Measurements from ENCODE around the gene UBAC2. TPM values are rescaled to one million over a fixed set of nuclear protein-coding genes. Genes with fewer than 3 reads are reported as not detected.
A peak's percentile ranks its signal among the peaks of the same experiment; 100 is the strongest.

UBAC2 gene
- polyA plus RNA-seq, 4 donors: 56.2 to 92.6 (median 76.0) TPM

DNA sequence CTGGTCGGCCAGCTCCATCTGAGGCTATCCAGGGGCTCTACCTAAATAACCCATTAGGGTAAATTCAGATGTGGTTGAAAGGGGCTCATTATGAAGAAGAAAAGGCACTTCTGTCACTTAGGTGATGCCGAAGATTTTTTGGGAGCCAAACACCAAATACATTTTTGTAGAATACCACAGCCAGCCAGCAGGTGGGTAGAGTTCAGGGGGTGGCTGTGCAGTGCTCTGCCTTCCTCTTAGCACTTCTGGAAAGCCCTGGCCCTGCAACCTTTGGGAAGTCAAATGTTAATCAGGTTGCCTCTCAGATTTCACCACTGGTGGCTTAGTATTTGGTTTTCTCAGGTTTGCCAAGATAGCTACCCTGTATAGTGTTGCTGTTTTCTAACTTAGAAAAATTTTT, 76.1 kb downstream of the UBAC2 start:
- no peak for DNase-seq
- Histone ChIP-seq H3K4me3 (ENCODE audit: low read depth in 1 of 3, low read length in 3 of 3) (no peak overlapping the region), H3K27ac (ENCODE audit: low read depth in 1 of 3, low read length in 2 of 3) (no peak overlapping the region), H3K4me1 (ENCODE audit: control insufficient read depth in 3 of 3, insufficient read depth in 2 of 3, low read depth in 1 of 3, low read length in 2 of 3) (peaks cover 0 to 5% (median 0%) of the 10 kb centered on the region in 3 donors), H3K27me3 (ENCODE audit: control insufficient read depth in 3 of 3, insufficient read depth in 3 of 3, low read length in 3 of 3) (no peaks in the 10 kb centered on the region), H3K36me3 (ENCODE audit: control insufficient read depth in 3 of 3, insufficient read depth in 2 of 3, low read depth in 1 of 3, low read length in 3 of 3) (peaks cover 0 to 16% (median 3%) of the 10 kb centered on the region in 3 donors), H3K9me3 (ENCODE audit: control insufficient read depth in 2 of 2, insufficient read depth in 1 of 2, low read depth in 1 of 2, low read length in 1 of 2) (peaks cover 0 to 9% of the 10 kb centered on the region in 2 donors)
- no peak for FAIRE-seq
- 86 to 97% (median 88%) methylated on average over 2 of the region's 2 CpGs for WGBS, 3 donors

DNA sequence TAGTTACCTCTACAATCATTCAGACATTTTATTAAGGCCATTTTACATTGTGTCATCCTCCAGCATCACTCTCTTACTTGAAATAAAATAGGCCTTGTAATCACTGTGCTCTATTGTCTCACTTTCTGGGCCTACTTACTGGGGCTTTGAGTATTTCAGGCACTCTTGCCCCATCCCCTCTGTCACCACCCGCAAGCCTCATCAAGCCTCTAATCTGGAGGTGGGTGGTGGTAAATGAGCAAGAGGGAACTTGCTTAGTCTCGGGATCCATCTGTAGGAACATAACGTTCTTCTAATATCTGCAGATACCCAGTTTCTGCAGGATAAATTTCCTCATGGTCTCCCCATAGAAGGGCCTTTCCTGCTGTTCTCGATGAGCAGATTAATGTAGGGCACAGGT, 77.0 kb downstream of the UBAC2 start:
- Histone ChIP-seq H3K9me3 (ENCODE audit: control insufficient read depth in 2 of 2, insufficient read depth in 1 of 2, low read depth in 1 of 2, low read length in 1 of 2) (peaks cover 0 to 1% of the 10 kb centered on the region in 2 donors), H3K4me1 (ENCODE audit: control insufficient read depth in 3 of 3, insufficient read depth in 2 of 3, low read depth in 1 of 3, low read length in 2 of 3) (peaks cover 0 to 5% (median 0%) of the 10 kb centered on the region in 3 donors), H3K36me3 (ENCODE audit: control insufficient read depth in 3 of 3, insufficient read depth in 2 of 3, low read depth in 1 of 3, low read length in 3 of 3) (peaks cover 0 to 20% (median 5%) of the 10 kb centered on the region in 3 donors), H3K27ac (ENCODE audit: low read depth in 1 of 3, low read length in 2 of 3) (no peak overlapping the region), H3K4me3 (ENCODE audit: low read depth in 1 of 3, low read length in 3 of 3) (no peak overlapping the region), H3K27me3 (ENCODE audit: control insufficient read depth in 3 of 3, insufficient read depth in 3 of 3, low read length in 3 of 3) (no peaks in the 10 kb centered on the region)
- DNase-seq (no peak), FAIRE-seq (no peak)
- WGBS, 3 donors: 86 to 94% (median 93%) methylated on average over 4 of the region's 4 CpGs

DNA sequence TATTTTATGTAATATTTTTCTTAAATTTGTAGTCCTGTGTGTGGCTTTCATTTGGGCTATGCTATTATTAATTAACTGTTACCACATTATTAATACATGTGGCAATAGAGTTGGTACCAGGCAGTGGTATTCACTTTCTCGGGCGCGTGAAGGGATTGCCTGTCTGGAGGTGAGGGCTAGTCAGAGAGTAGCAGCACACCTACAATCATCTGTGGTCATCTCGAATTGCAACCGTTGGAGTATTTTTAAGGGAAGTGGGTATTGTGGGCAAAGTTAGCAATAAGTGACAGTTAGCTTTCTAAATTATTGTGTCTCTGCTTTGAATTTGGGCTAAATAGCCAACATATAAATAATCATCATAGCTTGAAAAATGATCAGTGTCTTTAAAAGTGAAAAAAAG, 77.5 kb downstream of the UBAC2 start:
- Histone ChIP-seq H3K36me3 (ENCODE audit: control insufficient read depth in 3 of 3, insufficient read depth in 2 of 3, low read depth in 1 of 3, low read length in 3 of 3) (peaks cover 0 to 20% (median 5%) of the 10 kb centered on the region in 3 donors), H3K4me1 (ENCODE audit: control insufficient read depth in 3 of 3, insufficient read depth in 2 of 3, low read depth in 1 of 3, low read length in 2 of 3) (peaks cover 0 to 8% (median 0%) of the 10 kb centered on the region in 3 donors), H3K4me3 (ENCODE audit: low read depth in 1 of 3, low read length in 3 of 3) (no peak overlapping the region), H3K27me3 (ENCODE audit: control insufficient read depth in 3 of 3, insufficient read depth in 3 of 3, low read length in 3 of 3) (no peaks in the 10 kb centered on the region), H3K27ac (ENCODE audit: low read depth in 1 of 3, low read length in 2 of 3) (no peak overlapping the region), H3K9me3 (ENCODE audit: control insufficient read depth in 2 of 2, insufficient read depth in 1 of 2, low read depth in 1 of 2, low read length in 1 of 2) (no peaks in the 10 kb centered on the region)
- no peak for FAIRE-seq
- no peak for DNase-seq
- WGBS, 3 donors: 73 to 97% (median 75%) methylated on average over 5 of the region's 5 CpGs

DNA sequence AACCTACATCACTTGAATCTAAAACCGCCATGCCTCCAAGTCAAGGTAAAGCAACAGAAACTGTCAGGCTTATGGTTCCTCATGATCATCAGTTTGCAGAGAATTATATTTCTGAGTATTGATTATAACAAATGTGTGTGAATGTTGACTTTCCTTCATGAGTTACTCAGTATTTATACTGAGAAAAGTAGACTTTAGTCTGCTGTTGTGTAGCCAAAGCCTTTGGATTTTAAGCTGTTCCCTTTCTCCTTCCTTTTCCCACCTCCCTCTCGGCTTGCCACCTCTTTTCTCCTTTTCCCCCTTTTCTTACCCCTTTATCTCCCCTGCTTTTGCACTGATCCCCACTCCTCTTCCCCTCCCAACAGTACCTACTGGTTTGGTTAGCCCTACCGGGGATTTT, 78.2 kb downstream of the UBAC2 start:
- no peak for FAIRE-seq
- H3K4me3 ChIP-seq (ENCODE audit: low read depth in 1 of 3, low read length in 3 of 3): no peak overlapping the region
- WGBS, 3 donors: 85 to 89% (median 89%) methylated on average over 3 of the region's 3 CpGs

DNA sequence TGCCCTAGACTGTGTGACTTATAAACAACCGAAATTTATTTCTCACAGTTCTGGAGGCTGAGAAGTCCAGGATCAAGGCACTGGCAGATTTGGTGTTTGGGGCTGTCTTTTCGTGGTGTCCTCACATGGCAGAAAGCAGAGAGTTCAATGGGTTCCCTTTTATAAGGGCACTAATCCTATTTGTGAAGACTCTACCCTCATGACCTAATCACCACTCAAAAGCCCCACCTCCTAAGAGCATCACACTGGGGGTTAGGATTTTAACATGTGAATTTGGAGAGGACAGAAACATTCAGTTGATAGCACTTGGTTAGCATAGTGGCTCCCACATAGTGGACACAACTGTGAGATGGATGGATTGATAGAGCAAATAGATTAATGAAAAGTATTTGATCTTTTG, 79.0 kb downstream of the UBAC2 start:
- Histone ChIP-seq H3K4me1 (ENCODE audit: control insufficient read depth in 3 of 3, insufficient read depth in 2 of 3, low read depth in 1 of 3, low read length in 2 of 3) (peaks cover 0 to 8% (median 0%) of the 10 kb centered on the region in 3 donors), H3K36me3 (ENCODE audit: control insufficient read depth in 3 of 3, insufficient read depth in 2 of 3, low read depth in 1 of 3, low read length in 3 of 3) (peaks cover 0 to 20% (median 5%) of the 10 kb centered on the region in 3 donors), H3K4me3 (ENCODE audit: low read depth in 1 of 3, low read length in 3 of 3) (no peak overlapping the region), H3K27me3 (ENCODE audit: control insufficient read depth in 3 of 3, insufficient read depth in 3 of 3, low read length in 3 of 3) (no peaks in the 10 kb centered on the region), H3K9me3 (ENCODE audit: control insufficient read depth in 2 of 2, insufficient read depth in 1 of 2, low read depth in 1 of 2, low read length in 1 of 2) (no peaks in the 10 kb centered on the region), H3K27ac (ENCODE audit: low read depth in 1 of 3, low read length in 2 of 3) (peak overlapping the region in 1 of 3 donors; percentile 27)
- 94 to 98% (median 94%) methylated on average over 2 of the region's 2 CpGs for WGBS, 3 donors
- no peak for DNase-seq
- no peak for FAIRE-seq

More for the DNA sequence above, 78.2 kb downstream of the UBAC2 start:
- Histone ChIP-seq H3K4me1 (ENCODE audit: control insufficient read depth in 3 of 3, insufficient read depth in 2 of 3, low read depth in 1 of 3, low read length in 2 of 3) (peaks cover 0 to 8% (median 0%) of the 10 kb centered on the region in 3 donors), H3K27me3 (ENCODE audit: control insufficient read depth in 3 of 3, insufficient read depth in 3 of 3, low read length in 3 of 3) (no peaks in the 10 kb centered on the region), H3K27ac (ENCODE audit: low read depth in 1 of 3, low read length in 2 of 3) (no peak overlapping the region), H3K36me3 (ENCODE audit: control insufficient read depth in 3 of 3, insufficient read depth in 2 of 3, low read depth in 1 of 3, low read length in 3 of 3) (peaks cover 0 to 20% (median 5%) of the 10 kb centered on the region in 3 donors), H3K9me3 (ENCODE audit: control insufficient read depth in 2 of 2, insufficient read depth in 1 of 2, low read depth in 1 of 2, low read length in 1 of 2) (no peaks in the 10 kb centered on the region)
- DNase-seq: no peak

DNA sequence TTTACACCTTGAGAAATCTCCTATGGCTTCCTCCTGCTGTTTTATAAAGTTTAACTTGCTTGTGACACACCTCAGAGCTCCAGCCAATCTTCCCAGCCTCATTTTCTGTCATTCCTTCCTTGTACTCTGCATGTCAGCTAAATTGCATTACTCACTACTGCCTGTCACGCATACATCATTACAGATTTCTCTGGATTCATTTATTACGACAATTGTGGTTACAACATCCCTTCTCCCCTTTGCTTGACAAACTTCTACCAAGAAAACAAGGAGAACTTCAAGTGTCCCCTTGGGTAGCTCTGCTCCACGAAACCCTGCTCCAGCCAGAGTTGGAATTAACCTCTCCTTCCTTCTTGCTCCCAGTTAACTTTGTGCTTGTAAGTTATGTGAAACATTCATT, 79.5 kb downstream of the UBAC2 start:
- FAIRE-seq (no peak), DNase-seq (peak; percentile 16 to 45)
- no peak overlapping the region for H3K4me3 ChIP-seq (ENCODE audit: low read depth in 1 of 3, low read length in 3 of 3)
- H3K36me3 ChIP-seq (ENCODE audit: control insufficient read depth in 3 of 3, insufficient read depth in 2 of 3, low read depth in 1 of 3, low read length in 3 of 3): peaks cover 0 to 17% (median 5%) of the 10 kb centered on the region in 3 donors
- H3K27ac ChIP-seq (ENCODE audit: low read depth in 1 of 3, low read length in 2 of 3): peak overlapping the region in 2 of 3 donors; percentile 14 to 56
- H3K4me1 ChIP-seq (ENCODE audit: control insufficient read depth in 3 of 3, insufficient read depth in 2 of 3, low read depth in 1 of 3, low read length in 2 of 3): peaks cover 0 to 8% (median 0%) of the 10 kb centered on the region in 3 donors
- H3K27me3 ChIP-seq (ENCODE audit: control insufficient read depth in 3 of 3, insufficient read depth in 3 of 3, low read length in 3 of 3): no peaks in the 10 kb centered on the region
- no peaks in the 10 kb centered on the region for H3K9me3 ChIP-seq (ENCODE audit: control insufficient read depth in 2 of 2, insufficient read depth in 1 of 2, low read depth in 1 of 2, low read length in 1 of 2)
- 68 to 73% (median 71%) methylated on average over 3 of the region's 3 CpGs for WGBS, 3 donors

DNA sequence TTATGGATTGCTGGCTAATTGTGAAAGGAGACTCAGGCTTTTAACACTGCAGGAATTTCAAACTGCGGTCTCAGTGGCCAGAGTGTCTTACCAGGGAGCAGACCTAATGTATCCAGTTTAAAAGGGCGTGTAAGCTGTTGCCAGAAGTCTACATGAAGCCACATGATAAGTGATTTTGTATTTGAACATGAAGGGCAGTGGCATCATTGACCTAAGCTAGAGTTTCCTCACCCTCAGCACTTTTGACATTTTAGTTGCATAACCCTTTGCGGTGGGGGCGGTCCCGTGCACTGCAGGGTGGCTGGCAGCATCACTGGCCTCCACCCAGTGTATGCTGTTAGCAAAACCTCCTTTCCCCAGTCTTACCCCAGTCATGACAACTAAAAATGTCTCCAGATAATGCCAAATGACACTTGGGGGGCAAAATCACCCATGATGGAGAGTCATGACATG, 81.2 kb downstream of the UBAC2 start:
- Histone ChIP-seq H3K27me3 (ENCODE audit: control insufficient read depth in 3 of 3, insufficient read depth in 3 of 3, low read length in 3 of 3) (no peaks in the 10 kb centered on the region), H3K9me3 (ENCODE audit: control insufficient read depth in 2 of 2, insufficient read depth in 1 of 2, low read depth in 1 of 2, low read length in 1 of 2) (no peaks in the 10 kb centered on the region), H3K4me1 (ENCODE audit: control insufficient read depth in 3 of 3, insufficient read depth in 2 of 3, low read depth in 1 of 3, low read length in 2 of 3) (peaks cover 0 to 17% (median 5%) of the 10 kb centered on the region in 3 donors), H3K36me3 (ENCODE audit: control insufficient read depth in 3 of 3, insufficient read depth in 2 of 3, low read depth in 1 of 3, low read length in 3 of 3) (peaks cover 0 to 13% (median 5%) of the 10 kb centered on the region in 3 donors), H3K4me3 (ENCODE audit: low read depth in 1 of 3, low read length in 3 of 3) (no peak overlapping the region), H3K27ac (ENCODE audit: low read depth in 1 of 3, low read length in 2 of 3) (peak overlapping the region in 2 of 3 donors; percentile 41 to 86)
- FAIRE-seq: no peak
- DNase-seq: no peak
- WGBS, 3 donors: 69 to 87% (median 77%) methylated on average over 5 of the region's 5 CpGs

DNA sequence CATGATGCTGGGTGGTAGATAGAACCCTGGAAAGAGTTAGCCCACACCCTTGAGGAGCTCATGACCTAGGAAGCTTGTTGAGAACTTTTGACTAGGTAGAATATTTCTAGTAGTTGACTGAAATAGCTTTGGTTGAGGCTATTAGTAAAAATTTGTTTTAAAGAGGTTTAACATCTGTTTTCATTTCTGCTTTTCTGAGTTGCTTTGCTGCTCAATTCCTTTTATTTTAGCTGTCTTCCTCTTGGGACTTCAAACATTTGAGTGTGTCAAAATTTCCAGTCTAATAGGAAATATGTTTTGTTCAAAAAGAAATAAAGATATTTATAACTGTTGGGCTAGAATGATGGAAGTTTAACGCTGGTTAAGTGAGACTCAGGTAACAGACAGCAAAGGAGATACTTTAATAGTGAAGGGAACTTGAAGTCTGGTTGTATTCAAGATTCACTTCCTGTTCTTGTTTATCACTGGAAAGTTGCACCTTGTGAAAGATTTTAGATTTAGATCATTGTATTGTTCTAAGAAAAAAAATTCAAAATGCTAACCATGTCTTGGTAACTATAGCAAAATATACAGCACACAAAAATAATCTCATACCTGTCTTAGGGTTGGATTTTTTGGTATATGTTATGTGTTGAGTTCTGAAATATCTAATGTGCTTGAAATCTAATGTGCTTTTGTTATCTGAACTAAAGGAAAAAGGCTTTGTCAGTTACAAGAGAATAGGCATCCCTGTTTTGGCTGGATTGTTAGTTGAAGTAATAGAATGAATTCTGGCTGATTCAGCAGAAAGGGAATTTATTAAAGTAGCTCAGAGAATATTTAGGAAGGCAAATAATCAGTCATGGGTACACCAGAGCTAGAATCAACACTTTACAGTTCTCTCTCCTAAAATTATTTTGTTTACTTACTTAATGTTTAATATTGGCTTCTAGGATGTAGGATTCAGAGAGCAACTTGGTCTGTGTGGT, 81.9 kb downstream of the UBAC2 start:
- WGBS, 3 donors: 59 to 94% (median 67%) methylated on average over 1 of the region's 1 CpG
- no peak overlapping the region for H3K4me3 ChIP-seq (ENCODE audit: low read depth in 1 of 3, low read length in 3 of 3)
- no peak for FAIRE-seq
- no peaks in the 10 kb centered on the region for H3K9me3 ChIP-seq (ENCODE audit: control insufficient read depth in 2 of 2, insufficient read depth in 1 of 2, low read depth in 1 of 2, low read length in 1 of 2)
- H3K27ac ChIP-seq (ENCODE audit: low read depth in 1 of 3, low read length in 2 of 3): peak overlapping the region in 2 of 3 donors; percentile 41 to 86
- H3K4me1 ChIP-seq (ENCODE audit: control insufficient read depth in 3 of 3, insufficient read depth in 2 of 3, low read depth in 1 of 3, low read length in 2 of 3): peaks cover 0 to 17% (median 5%) of the 10 kb centered on the region in 3 donors
- no peaks in the 10 kb centered on the region for H3K27me3 ChIP-seq (ENCODE audit: control insufficient read depth in 3 of 3, insufficient read depth in 3 of 3, low read length in 3 of 3)
- H3K36me3 ChIP-seq (ENCODE audit: control insufficient read depth in 3 of 3, insufficient read depth in 2 of 3, low read depth in 1 of 3, low read length in 3 of 3): peaks cover 0 to 18% (median 5%) of the 10 kb centered on the region in 3 donors
- DNase-seq: no peak

Measured in small intestine (tissue), 7 donors.